Measurements from ENCODE around the gene MAPK4. TPM values are rescaled to one million over a fixed set of nuclear protein-coding genes. Genes with fewer than 3 reads are reported as not detected.

The MAPK4 gene
- total and polyA plus RNA-seq, 10 of the 15 experiments (the other 5 are each of a cell fraction or from before 2014, with no cell fraction given): 0.03 to 0.11 (median 0.06) TPM; not detected in 4

DNA sequence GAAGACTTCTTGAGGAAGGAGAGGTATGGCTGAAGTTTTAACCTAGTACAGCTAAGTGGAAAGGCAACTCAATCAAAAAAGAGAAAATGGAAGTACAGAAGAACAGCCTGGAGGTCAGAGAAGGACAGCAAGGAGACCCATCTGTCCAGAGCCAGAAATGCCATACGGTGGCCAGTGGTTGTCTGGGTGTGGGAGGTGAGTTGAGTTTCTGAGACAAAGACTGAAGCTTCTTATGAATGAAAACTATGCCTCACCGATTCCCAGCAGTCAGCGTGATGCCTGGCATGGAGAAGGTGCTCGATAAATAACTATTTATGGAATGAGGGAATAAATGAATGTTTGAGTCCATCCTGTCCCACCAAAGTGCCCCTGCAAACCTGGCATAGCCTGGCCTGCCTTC, 161.1 kb downstream of the MAPK4 start (continued):
- no peak for TF ChIP-seq NR2C1 (IDR thresholded peaks at IDR 0.05)
- TF ChIP-seq CBFB (IDR thresholded peaks at IDR 0.05; ENCODE audit: low read depth): no peak
- no peak for TF ChIP-seq POLR2AphosphoS5 (IDR thresholded peaks at IDR 0.05; ENCODE audit: low read length)
- TF ChIP-seq, protein P1, sequence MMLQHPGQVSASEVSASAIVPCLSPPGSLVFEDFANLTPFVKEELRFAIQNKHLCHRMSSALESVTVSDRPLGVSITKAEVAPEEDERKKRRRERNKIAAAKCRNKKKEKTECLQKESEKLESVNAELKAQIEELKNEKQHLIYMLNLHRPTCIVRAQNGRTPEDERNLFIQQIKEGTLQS (IDR thresholded peaks at IDR 0.05; ENCODE audit: borderline replicate concordance, extremely low read depth, low read depth, low read length): no peak

GRCh38 chr18:50721451-50722120, 161.7 kb downstream of the MAPK4 start:
- intact Hi-C loops (cut with micrococcal nuclease; ENCODE audit: unreplicated experiment) (no loop called here), in situ Hi-C loops (cut with MboI) (no loop called here)
- Histone ChIP-seq H4K20me1 (ENCODE audit: control insufficient read depth, insufficient read depth) (no peaks in the 10 kb centered on the region), H3K36me3 (ENCODE audit: control insufficient read depth in 2 of 2, insufficient read depth in 2 of 2, low read length in 1 of 2) (no peaks in the 10 kb centered on the region), H3K4me2 (ENCODE audit: control insufficient read depth, insufficient read depth) (no peak overlapping the region), H3K27me3 (replicated peaks in 1 of 2; ENCODE audit: control insufficient read depth in 2 of 2, insufficient read depth in 2 of 2, low read length in 1 of 2) (no peaks in the 10 kb centered on the region; a peak in 1 of 4 replicates), H3K9ac (ENCODE audit: control insufficient read depth, insufficient read depth, low read length) (no peak overlapping the region), H3K4me3 (no peak overlapping the region), H2AFZ (ENCODE audit: control insufficient read depth, low read depth, low read length) (no peak overlapping the region), H3K27ac (ENCODE audit: control insufficient read depth, insufficient read depth) (no peak overlapping the region), H3K4me1 (ENCODE audit: control insufficient read depth, insufficient read depth, low read length) (no peaks in the 10 kb centered on the region), H3K79me2 (ENCODE audit: control insufficient read depth, insufficient read depth, low read length) (no peaks in the 10 kb centered on the region), H3K9me3 (replicated peaks; ENCODE audit: control insufficient read depth, insufficient read depth, low read length) (no peaks in the 10 kb centered on the region)
- ChIA-PET SMC1A (ENCODE audit: uncharacterized antibody, unreplicated experiment) (no interaction called here), CTCF (no interaction called here), RAD21 (ENCODE audit: unreplicated experiment) (no interaction called here), POLR2A (no interaction called here)
- no TSS peak for BruUV-seq (replicated peaks)
- 37% methylated on average over 4 of the region's 4 CpGs for WGBS (ENCODE audit: insufficient coverage, insufficient replicate concordance, low lambda C conversion rate, missing lambda C conversion rate)
- no peak for ATAC-seq
- DNase-seq (ENCODE audit: low read depth, low spot score): no peak
- FAIRE-seq: no peak
- no peak for TF ChIP-seq ATF2 (IDR thresholded peaks at IDR 0.05; ENCODE audit: low read length)
- no peak for TF ChIP-seq ZNF24 (IDR thresholded peaks at IDR 0.05)
- TF ChIP-seq POLR2AphosphoS2 (IDR thresholded peaks at IDR 0.05; ENCODE audit: low read depth, low read length): no peak
- TF ChIP-seq, protein P1 (IDR thresholded peaks at IDR 0.05; ENCODE audit: borderline replicate concordance, extremely low read depth, low read depth, low read length): no peak
- TF ChIP-seq IRF5 (IDR thresholded peaks at IDR 0.05; ENCODE audit: borderline replicate concordance): no peak
- TF ChIP-seq PRDM15 (CRISPR knock-in tag; IDR thresholded peaks at IDR 0.05): no peak
- no peak for TF ChIP-seq SPI1 (IDR thresholded peaks at IDR 0.05; ENCODE audit: borderline replicate concordance, insufficient read depth, low read depth, low read length)
- no peak for TF ChIP-seq EZH2 (IDR thresholded peaks at IDR 0.05; ENCODE audit: borderline replicate concordance, control insufficient read depth, low read depth, low read length)
- no peak for TF ChIP-seq TAF1 (IDR thresholded peaks at IDR 0.05; ENCODE audit: borderline replicate concordance, low read depth, low read length)

All from GM12878 (cell line).